Tibial nerve (tissue), 4 donors: ENCODE results near the gene NPPC. TPM values are rescaled to one million over a fixed set of nuclear protein-coding genes. Genes with fewer than 3 reads are reported as not detected.

Experiments
- DNase-seq, 2 donors: peaks; one replicate each; pipeline ENCODE4 v3.0.0-alpha.2; 2019; ENCODE audit warnings: low spot score in 2 of 2
- H3K27ac ChIP-seq, 4 donors: fragments of 200-600 bp; sonication (generic) in 3 of 4; one replicate each; pipeline ENCODE4 v1.5.1; 2017 to 2019; ENCODE audit warnings: mild to moderate bottlenecking in 1 of 4
- H3K27me3 ChIP-seq, 2 donors: fragments of 200-600 bp; sonication (generic) in 1 of 2; one replicate each; pipeline versions ENCODE4 v1.5.1 to v1.6.0; 2017 to 2019
- H3K36me3 ChIP-seq, 3 donors: fragments of 200-600 bp; sonication (generic); one replicate each; pipeline ENCODE4 v1.5.1; 2018 to 2019
- H3K4me1 ChIP-seq, 4 donors: fragments of 200-600 bp; sonication (generic) in 3 of 4; one replicate each; pipeline ENCODE4 v1.5.1; 2017 to 2019
- H3K4me3 ChIP-seq, 4 donors: fragments of 200-600 bp; sonication (generic) in 3 of 4; one replicate each; pipeline ENCODE4 v1.5.1; 2017 to 2019; ENCODE audit warnings: mild to moderate bottlenecking in 1 of 4, moderate library complexity in 1 of 4
- H3K9me3 ChIP-seq, 4 donors: fragments of 200-600 bp; sonication (generic) in 3 of 4; one replicate each; pipeline ENCODE4 v1.5.1; 2017 to 2019
- EP300 ChIP-seq, 2 donors: sonication (generic); formaldehyde crosslinking; IDR thresholded peaks; one replicate each; pipeline ENCODE4 v1.6.1; 2017; ENCODE audit warnings: antibody characterized with exemption in 2 of 2, mild to moderate bottlenecking in 1 of 2
- POLR2A ChIP-seq, 2 donors: fragments of 450-650 bp; IDR thresholded peaks; one replicate each; pipeline ENCODE4 v1.6.1; 2017; ENCODE audit warnings: antibody characterized with exemption in 2 of 2, mild to moderate bottlenecking in 2 of 2, moderate library complexity in 2 of 2
- WGBS, 2 donors: methylation state at CpG; one replicate each; pipeline ENCODE4 v1.1.5; 2018; 5-methylcytosine and 5-hydroxymethylcytosine counted together
- total RNA-seq, 4 donors: library from RNA; depleted of rRNA; stranded (reverse); fragments of >200 nt; gene quantifications; one replicate each; pipeline ENCODE4 v1.1.0, GENCODE V29; 2016
- TF ChIP-seq, protein P1 (sequence below), 5 experiments: fragments of 200-600 bp in 3 of 5; fragments of 450-650 bp in 2 of 5; sonication (generic) in 3 of 5; IDR thresholded peaks; one replicate each; pipeline ENCODE4 v1.5.1; 2016 to 2019; ENCODE audit warnings: antibody characterized with exemption in 5 of 5, mild to moderate bottlenecking in 3 of 5, moderate library complexity in 2 of 5

Gene NPPC
- total RNA-seq, 4 donors from 2014 or later, result not detected

DNA sequence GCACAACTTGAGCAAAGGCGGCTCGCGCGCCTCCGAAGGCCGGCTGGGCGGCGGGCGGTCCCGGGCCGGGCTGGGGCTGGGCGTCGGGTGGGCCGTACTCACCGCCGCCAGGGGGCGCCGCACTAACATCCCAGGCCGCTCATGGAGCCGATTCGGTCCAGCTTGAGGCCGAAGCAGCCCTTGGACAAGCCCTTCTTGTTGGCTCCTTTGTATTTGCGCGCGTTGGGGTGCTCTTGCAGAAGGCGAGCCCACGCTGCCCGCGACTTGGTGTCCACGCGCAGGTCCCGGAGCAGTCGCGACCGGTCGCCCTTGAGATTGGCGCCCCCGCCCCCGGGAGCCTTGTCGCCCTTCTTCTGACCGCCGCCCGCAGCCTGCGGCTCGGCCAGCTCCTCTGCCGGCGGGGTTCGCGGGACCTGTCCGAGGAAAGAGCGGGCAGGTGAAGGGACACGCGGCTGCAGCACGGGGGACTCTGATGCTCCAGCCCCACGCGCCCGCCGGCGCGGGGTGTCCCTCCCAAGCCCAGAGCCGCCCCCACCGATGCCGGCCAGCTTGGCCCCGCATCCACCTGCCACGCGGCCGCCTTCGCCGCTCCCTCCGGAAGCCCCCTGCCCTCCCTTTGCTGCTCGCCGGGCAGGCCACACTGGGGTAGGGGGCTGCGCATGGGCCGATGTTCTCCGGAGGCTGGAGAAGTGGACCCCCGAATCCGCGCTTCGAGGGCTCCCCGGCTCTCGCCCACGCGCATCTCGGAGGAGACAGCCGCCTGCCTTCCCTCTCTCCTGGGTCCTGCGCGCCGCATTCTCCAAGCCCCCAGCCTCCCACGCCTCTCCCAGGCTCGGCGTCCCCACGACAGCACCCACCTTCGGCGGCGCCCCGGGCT, 655 bp downstream of the NPPC start:
- TF ChIP-seq EP300 (IDR thresholded peaks at IDR 0.05), result no peak
- TF ChIP-seq, protein P1, sequence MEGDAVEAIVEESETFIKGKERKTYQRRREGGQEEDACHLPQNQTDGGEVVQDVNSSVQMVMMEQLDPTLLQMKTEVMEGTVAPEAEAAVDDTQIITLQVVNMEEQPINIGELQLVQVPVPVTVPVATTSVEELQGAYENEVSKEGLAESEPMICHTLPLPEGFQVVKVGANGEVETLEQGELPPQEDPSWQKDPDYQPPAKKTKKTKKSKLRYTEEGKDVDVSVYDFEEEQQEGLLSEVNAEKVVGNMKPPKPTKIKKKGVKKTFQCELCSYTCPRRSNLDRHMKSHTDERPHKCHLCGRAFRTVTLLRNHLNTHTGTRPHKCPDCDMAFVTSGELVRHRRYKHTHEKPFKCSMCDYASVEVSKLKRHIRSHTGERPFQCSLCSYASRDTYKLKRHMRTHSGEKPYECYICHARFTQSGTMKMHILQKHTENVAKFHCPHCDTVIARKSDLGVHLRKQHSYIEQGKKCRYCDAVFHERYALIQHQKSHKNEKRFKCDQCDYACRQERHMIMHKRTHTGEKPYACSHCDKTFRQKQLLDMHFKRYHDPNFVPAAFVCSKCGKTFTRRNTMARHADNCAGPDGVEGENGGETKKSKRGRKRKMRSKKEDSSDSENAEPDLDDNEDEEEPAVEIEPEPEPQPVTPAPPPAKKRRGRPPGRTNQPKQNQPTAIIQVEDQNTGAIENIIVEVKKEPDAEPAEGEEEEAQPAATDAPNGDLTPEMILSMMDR (IDR thresholded peaks at IDR 0.05), result peak; percentile 85 to 97 (median 91)
- TF ChIP-seq POLR2A (IDR thresholded peaks at IDR 0.05), result no peak
- H3K4me3 ChIP-seq, result peak overlapping the region; percentile 13 to 45 (median 26)
- no peaks in the 10 kb centered on the region for H3K36me3 ChIP-seq
- no peaks in the 10 kb centered on the region for H3K9me3 ChIP-seq
- DNase-seq, result peak; percentile 64 to 81
- peaks cover 0 to 74% of the 10 kb centered on the region in 2 donors for H3K27me3 ChIP-seq
- H3K4me1 ChIP-seq, result peaks cover 0 to 27% (median 17%) of the 10 kb centered on the region in 4 donors
- 1% methylated on average over 17 to 53 of the region's 96 CpGs for WGBS, 2 donors
- H3K27ac ChIP-seq, result no peak overlapping the region

DNA sequence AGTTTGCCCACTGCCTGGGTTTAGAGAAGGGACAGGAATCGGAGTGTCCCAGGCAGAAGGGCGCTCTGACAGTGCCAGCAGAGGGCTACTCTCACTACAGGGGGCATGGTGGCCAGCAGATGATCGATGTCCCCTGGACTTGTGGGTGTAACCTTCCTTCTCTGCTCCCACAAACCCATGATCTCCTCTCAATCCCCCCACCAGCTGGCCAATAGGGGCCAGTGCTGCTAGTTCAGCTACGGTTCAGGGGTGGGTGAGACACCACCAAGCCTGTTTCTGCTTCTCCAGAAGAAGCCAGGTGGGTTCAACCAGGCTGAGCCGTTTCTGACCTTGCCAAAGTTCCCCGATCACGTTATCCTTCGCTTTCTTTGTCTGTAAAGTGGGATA, 1.3 kb downstream of the NPPC start:
- peak overlapping the region in 3 of 4 donors; percentile 13 to 45 (median 39) for H3K4me3 ChIP-seq
- peaks cover 0 to 27% (median 17%) of the 10 kb centered on the region in 4 donors for H3K4me1 ChIP-seq
- H3K27ac ChIP-seq, result no peak overlapping the region
- H3K9me3 ChIP-seq, result no peaks in the 10 kb centered on the region
- peaks cover 0 to 73% of the 10 kb centered on the region in 2 donors for H3K27me3 ChIP-seq
- H3K36me3 ChIP-seq, result no peaks in the 10 kb centered on the region
- 28 to 43% methylated on average over 8 of the region's 8 CpGs for WGBS, 2 donors
- DNase-seq, result no peak
- TF ChIP-seq, protein P1 (IDR thresholded peaks at IDR 0.05), result no peak

DNA sequence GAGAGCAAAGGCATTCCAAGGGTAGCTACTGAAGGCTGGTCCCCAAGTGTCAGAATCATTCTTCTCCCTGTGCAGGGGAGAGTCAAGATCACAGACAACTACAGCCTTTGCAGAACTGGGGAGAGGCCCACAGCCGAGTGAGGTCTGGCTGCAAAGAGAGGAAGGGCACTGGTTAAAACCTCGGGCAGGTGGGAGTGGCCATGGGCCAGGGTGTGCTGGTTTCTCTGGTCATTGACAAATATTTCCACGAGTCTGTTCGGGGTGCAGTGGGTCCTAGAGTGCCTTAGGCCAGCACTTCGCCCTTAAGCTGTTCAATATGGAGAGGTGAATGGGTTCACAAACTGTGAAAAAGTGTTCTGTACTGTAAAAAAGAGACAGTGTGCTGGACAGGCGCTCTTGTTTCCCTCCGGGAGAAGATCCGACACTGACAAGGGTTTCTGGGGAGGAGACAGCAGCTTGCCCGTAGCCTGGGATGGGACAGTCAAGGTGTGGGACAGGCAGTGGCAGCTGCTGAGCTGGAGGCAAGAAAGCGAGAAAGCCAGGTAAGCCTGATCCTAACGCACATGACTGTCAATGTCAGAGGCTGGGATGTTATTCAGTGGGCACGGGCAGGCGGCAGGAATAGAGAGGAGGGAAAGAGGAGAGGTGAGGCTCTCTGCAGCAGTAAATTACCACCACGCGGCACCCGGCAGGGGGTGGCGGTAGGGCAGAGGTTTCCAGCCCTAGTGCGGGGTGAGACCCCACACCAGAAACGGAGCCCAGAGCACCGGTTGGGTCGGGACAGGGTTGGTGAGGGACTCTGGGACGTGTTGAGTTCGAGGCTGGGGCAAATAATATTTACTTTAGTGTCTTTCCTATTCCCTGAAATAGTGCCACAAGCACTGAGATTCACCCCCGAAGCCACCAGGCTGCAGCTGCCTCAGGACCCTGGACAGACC, 2.0 kb downstream of the NPPC start:
- H3K36me3 ChIP-seq, result no peaks in the 10 kb centered on the region
- H3K9me3 ChIP-seq, result no peaks in the 10 kb centered on the region
- DNase-seq, result no peak
- H3K4me1 ChIP-seq, result peaks cover 0 to 27% (median 17%) of the 10 kb centered on the region in 4 donors
- peaks cover 0 to 67% of the 10 kb centered on the region in 2 donors for H3K27me3 ChIP-seq
- TF ChIP-seq, protein P1 (IDR thresholded peaks at IDR 0.05), result no peak
- TF ChIP-seq EP300 (IDR thresholded peaks at IDR 0.05), result no peak
- WGBS, 2 donors, result 67 to 77% methylated on average over 23 to 24 of the region's 24 CpGs
- H3K4me3 ChIP-seq, result no peak overlapping the region
- H3K27ac ChIP-seq, result no peak overlapping the region

DNA sequence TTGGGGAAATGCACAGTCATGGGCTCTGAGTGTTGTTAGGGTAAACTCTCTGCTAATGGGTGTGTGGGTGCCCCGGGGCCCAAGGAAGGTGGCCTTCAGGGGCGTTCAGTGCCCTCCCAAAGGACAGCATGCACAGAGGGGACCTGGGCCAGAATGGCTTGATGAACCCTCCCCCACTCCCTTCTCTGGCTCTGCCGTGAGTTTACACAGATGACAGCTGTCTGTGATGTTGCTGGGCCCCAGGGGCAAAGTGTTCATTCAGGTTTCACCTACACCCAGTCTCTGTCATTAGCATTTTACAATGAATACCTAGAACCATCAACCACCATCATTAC, 3.2 kb downstream of the NPPC start:
- no peak overlapping the region for H3K4me3 ChIP-seq
- H3K4me1 ChIP-seq, result peaks cover 0 to 27% (median 17%) of the 10 kb centered on the region in 4 donors
- peaks cover 0 to 54% of the 10 kb centered on the region in 2 donors for H3K27me3 ChIP-seq
- WGBS, 2 donors, result 73 to 76% methylated on average over 3 of the region's 3 CpGs
- TF ChIP-seq POLR2A (IDR thresholded peaks at IDR 0.05) (no peak), EP300 (IDR thresholded peaks at IDR 0.05) (no peak)
- TF ChIP-seq, protein P1 (IDR thresholded peaks at IDR 0.05), result no peak
- H3K36me3 ChIP-seq, result no peaks in the 10 kb centered on the region
- no peaks in the 10 kb centered on the region for H3K9me3 ChIP-seq
- DNase-seq, result no peak
- H3K27ac ChIP-seq, result no peak overlapping the region
